Activated CD4-positive, alpha-beta T cell treated with anti-CD3 and anti-CD28 coated beads, Interleukin-2, amount 10 ng/mL, durations not matched to agents 7 days and 5 days (primary cell): Measurements from ENCODE around the gene CLDN5. TPM values are rescaled to one million over a fixed set of nuclear protein-coding genes. Genes with fewer than 3 reads are reported as not detected.

Source experiments
- CTCF ChIA-PET: fragments of 350-600 bp; sonication (Branson Sonifier 250); formaldehyde crosslinking; loops from one replicate; lab custom pipeline; 2021; ENCODE audit warnings: antibody characterized with exemption; lab: Charles Lee
- POLR2A ChIA-PET: fragments of 350-600 bp; sonication (Branson Sonifier 250); formaldehyde crosslinking; loops from one replicate; lab custom pipeline; 2021; ENCODE audit warnings: antibody characterized with exemption; lab: Charles Lee
- DNase-seq: peaks from one replicate; pipeline ENCODE4 v3.0.0-alpha.2; 2020
- H3K27ac Mint-ChIP-seq: one replicate; pipeline ENCODE4 v1.8.0; 2021; ENCODE audit warnings: mild to moderate bottlenecking, moderate library complexity, mixed read lengths
- H3K27me3 Mint-ChIP-seq: one replicate; pipeline ENCODE4 v1.8.0; 2021; ENCODE audit warnings: mixed read lengths
- H3K36me3 Mint-ChIP-seq: one replicate; pipeline ENCODE4 v1.8.0; 2021; ENCODE audit warnings: low read depth, mixed read lengths
- H3K4me1 Mint-ChIP-seq: one replicate; pipeline ENCODE4 v1.8.0; 2021; ENCODE audit warnings: mixed read lengths
- H3K4me3 Mint-ChIP-seq: one replicate; pipeline ENCODE4 v1.8.0; 2021; ENCODE audit warnings: mild to moderate bottlenecking, moderate library complexity, mixed read lengths
- H3K9me3 Mint-ChIP-seq: one replicate; pipeline ENCODE4 v1.8.0; 2021; ENCODE audit warnings: mixed read lengths
- total RNA-seq, 2 experiments: library from RNA; stranded (reverse); gene quantifications; one replicate each; pipeline ENCODE4 v1.2.3, GENCODE V29; 2021

Gene CLDN5
- total RNA-seq, result under 1 TPM; 0.25 to 0.40 TPM

GRCh38 chr22:19524170-19525115, at the start of gene CLDN5:
Gene CLDN5, minus strand, starts transcription at chr22:19524410. Its CDS starts 155 bp downstream, at chr22:19524255.
- Mint-ChIP-seq H3K9me3 (no peaks in the 10 kb centered on the region), H3K36me3 (peaks cover 4% of the 10 kb centered on the region), H3K27me3 (peaks cover 28% of the 10 kb centered on the region), H3K27ac (no peak within 1 kb of the TSS), H3K4me1 (peaks cover 17% of the 10 kb centered on the region), H3K4me3 (peak within 1 kb of the TSS; percentile 52)
- ChIA-PET POLR2A (no interaction called here), CTCF (interaction anchor here (0.8 kb wide), 1 partner anchor 106 kb away, joined by 4 read pairs; no protein-coding TSS in a partner anchor)
- no peak for DNase-seq

- Mint-ChIP-seq H3K9me3 (no peaks in the 10 kb centered on the region), H3K27ac (no peak overlapping the region), H3K27me3 (no peaks in the 10 kb centered on the region), H3K4me1 (peaks cover 13% of the 10 kb centered on the region), H3K36me3 (no peaks in the 10 kb centered on the region), H3K4me3 (no peak overlapping the region)
- ChIA-PET POLR2A (no interaction called here), CTCF (no interaction called here)
- no peak for DNase-seq
Measured at GRCh38 chr22:19571995-19572394, 47.8 kb upstream of the CLDN5 start.

- DNase-seq, result no peak
- ChIA-PET CTCF (interaction anchor here (1.0 kb wide), 1 partner anchor 12 kb away, joined by 3 read pairs; no protein-coding TSS in a partner anchor), POLR2A (no interaction called here)
- Mint-ChIP-seq H3K27ac (no peak overlapping the region), H3K27me3 (no peaks in the 10 kb centered on the region), H3K9me3 (no peaks in the 10 kb centered on the region), H3K36me3 (no peaks in the 10 kb centered on the region), H3K4me3 (no peak overlapping the region), H3K4me1 (peaks cover 8% of the 10 kb centered on the region)
Measured at GRCh38 chr22:19571207-19571795, 47.1 kb upstream of the CLDN5 start.

- no peaks in the 10 kb centered on the region for H3K9me3 Mint-ChIP-seq
- no peak overlapping the region for H3K4me3 Mint-ChIP-seq
- ChIA-PET CTCF (interaction anchor here (1.6 to 1.8 kb wide), 2 partner anchors 10 to 15 kb away, joined by 6 to 7 read pairs; no protein-coding TSS in a partner anchor), POLR2A (no interaction called here)
- H3K4me1 Mint-ChIP-seq, result peaks cover 7% of the 10 kb centered on the region
- no peak for DNase-seq
- H3K27me3 Mint-ChIP-seq, result no peaks in the 10 kb centered on the region
- no peak overlapping the region for H3K27ac Mint-ChIP-seq
- H3K36me3 Mint-ChIP-seq, result no peaks in the 10 kb centered on the region
Measured at GRCh38 chr22:19569976-19570375, 45.8 kb upstream of the CLDN5 start.

- ChIA-PET POLR2A (no interaction called here), CTCF (interaction anchor here (0.8 to 1.8 kb wide), 3 partner anchors 8 to 14 kb away, joined by 3 to 7 read pairs (median 6); no protein-coding TSS in a partner anchor)
- H3K27me3 Mint-ChIP-seq, result no peaks in the 10 kb centered on the region
- H3K4me1 Mint-ChIP-seq, result peaks cover 7% of the 10 kb centered on the region
- H3K4me3 Mint-ChIP-seq, result no peak overlapping the region
- DNase-seq, result no peak
- H3K9me3 Mint-ChIP-seq, result no peaks in the 10 kb centered on the region
- no peaks in the 10 kb centered on the region for H3K36me3 Mint-ChIP-seq
- no peak overlapping the region for H3K27ac Mint-ChIP-seq
Measured at GRCh38 chr22:19569276-19569640, 45.0 kb upstream of the CLDN5 start.

GRCh38 chr22:19568337-19569275, 44.4 kb upstream of the CLDN5 start:
- ChIA-PET POLR2A (no interaction called here), CTCF (interaction anchor here (0.5 to 1.8 kb wide), 6 partner anchors 8 to 222 kb away, joined by 3 to 7 read pairs (median 3); no protein-coding TSS in a partner anchor)
- no peak overlapping the region for H3K4me3 Mint-ChIP-seq
- peaks cover 7% of the 10 kb centered on the region for H3K4me1 Mint-ChIP-seq
- H3K9me3 Mint-ChIP-seq, result no peaks in the 10 kb centered on the region
- no peaks in the 10 kb centered on the region for H3K36me3 Mint-ChIP-seq
- DNase-seq, result no peak
- H3K27me3 Mint-ChIP-seq, result no peaks in the 10 kb centered on the region
- peak overlapping the region; percentile 36 for H3K27ac Mint-ChIP-seq

- CTCF ChIA-PET, result interaction anchor here (0.5 to 0.9 kb wide), 2 partner anchors 18 to 163 kb away, joined by 3 read pairs; no protein-coding TSS in a partner anchor
- no peak overlapping the region for H3K4me3 Mint-ChIP-seq
- H3K27me3 Mint-ChIP-seq, result peaks cover 2% of the 10 kb centered on the region
- POLR2A ChIA-PET, result no interaction called here
- H3K36me3 Mint-ChIP-seq, result no peaks in the 10 kb centered on the region
- peaks cover 7% of the 10 kb centered on the region for H3K4me1 Mint-ChIP-seq
- H3K9me3 Mint-ChIP-seq, result no peaks in the 10 kb centered on the region
- H3K27ac Mint-ChIP-seq, result no peak overlapping the region
- DNase-seq, result no peak
Measured at GRCh38 chr22:19567157-19568009, 43.2 kb upstream of the CLDN5 start.

- peaks cover 2% of the 10 kb centered on the region for H3K27me3 Mint-ChIP-seq
- ChIA-PET POLR2A (no interaction called here), CTCF (no interaction called here)
- H3K4me1 Mint-ChIP-seq, result peaks cover 7% of the 10 kb centered on the region
- no peak for DNase-seq
- no peak overlapping the region for H3K27ac Mint-ChIP-seq
- no peaks in the 10 kb centered on the region for H3K36me3 Mint-ChIP-seq
- H3K9me3 Mint-ChIP-seq, result no peaks in the 10 kb centered on the region
- no peak overlapping the region for H3K4me3 Mint-ChIP-seq
Measured at GRCh38 chr22:19566279-19567156, 42.3 kb upstream of the CLDN5 start.

- no peaks in the 10 kb centered on the region for H3K9me3 Mint-ChIP-seq
- H3K27me3 Mint-ChIP-seq, result peaks cover 2% of the 10 kb centered on the region
- POLR2A ChIA-PET, result no interaction called here
- CTCF ChIA-PET, result interaction anchor here (0.7 to 1.3 kb wide), 2 partner anchors 14 to 44 kb away, joined by 3 read pairs; no protein-coding TSS in a partner anchor
- no peak for DNase-seq
- no peaks in the 10 kb centered on the region for H3K36me3 Mint-ChIP-seq
- no peak overlapping the region for H3K27ac Mint-ChIP-seq
- H3K4me1 Mint-ChIP-seq, result peaks cover 7% of the 10 kb centered on the region
- no peak overlapping the region for H3K4me3 Mint-ChIP-seq
Measured at GRCh38 chr22:19565382-19566278, 41.4 kb upstream of the CLDN5 start.

GRCh38 chr22:19559956-19560355, 35.7 kb upstream of the CLDN5 start:
- POLR2A ChIA-PET, result no interaction called here
- Mint-ChIP-seq H3K4me1 (no peaks in the 10 kb centered on the region), H3K9me3 (no peaks in the 10 kb centered on the region), H3K27ac (no peak overlapping the region), H3K36me3 (no peaks in the 10 kb centered on the region), H3K4me3 (no peak overlapping the region), H3K27me3 (peaks cover 2% of the 10 kb centered on the region)
- DNase-seq, result no peak
- CTCF ChIA-PET, result interaction anchor here (1.3 kb wide), 1 partner anchor 9 kb away, joined by 6 read pairs; no protein-coding TSS in a partner anchor
